ENCODE measurements around the gene MOB1B.

The MOB1B gene

DNA sequence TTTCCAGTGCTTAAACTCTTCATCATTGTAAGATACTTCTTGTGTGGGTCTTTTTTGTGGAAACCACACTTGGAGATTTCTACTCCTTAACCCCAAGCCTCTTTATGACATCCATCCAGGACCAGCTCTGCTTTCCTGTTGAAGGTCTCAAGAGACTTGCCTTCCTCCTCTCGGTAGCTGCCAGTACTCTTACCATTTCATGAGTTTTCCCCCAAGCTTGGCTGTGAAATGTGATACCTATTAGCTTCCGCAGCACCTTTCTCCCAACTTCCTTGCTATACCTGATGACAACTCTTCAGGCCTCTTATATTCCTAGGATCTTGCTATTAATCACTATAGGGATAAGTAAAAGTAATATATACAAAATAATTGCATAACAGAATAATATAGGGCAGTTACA, 89.4 kb downstream of the MOB1B start:
- TF ChIP-seq, protein P1, sequence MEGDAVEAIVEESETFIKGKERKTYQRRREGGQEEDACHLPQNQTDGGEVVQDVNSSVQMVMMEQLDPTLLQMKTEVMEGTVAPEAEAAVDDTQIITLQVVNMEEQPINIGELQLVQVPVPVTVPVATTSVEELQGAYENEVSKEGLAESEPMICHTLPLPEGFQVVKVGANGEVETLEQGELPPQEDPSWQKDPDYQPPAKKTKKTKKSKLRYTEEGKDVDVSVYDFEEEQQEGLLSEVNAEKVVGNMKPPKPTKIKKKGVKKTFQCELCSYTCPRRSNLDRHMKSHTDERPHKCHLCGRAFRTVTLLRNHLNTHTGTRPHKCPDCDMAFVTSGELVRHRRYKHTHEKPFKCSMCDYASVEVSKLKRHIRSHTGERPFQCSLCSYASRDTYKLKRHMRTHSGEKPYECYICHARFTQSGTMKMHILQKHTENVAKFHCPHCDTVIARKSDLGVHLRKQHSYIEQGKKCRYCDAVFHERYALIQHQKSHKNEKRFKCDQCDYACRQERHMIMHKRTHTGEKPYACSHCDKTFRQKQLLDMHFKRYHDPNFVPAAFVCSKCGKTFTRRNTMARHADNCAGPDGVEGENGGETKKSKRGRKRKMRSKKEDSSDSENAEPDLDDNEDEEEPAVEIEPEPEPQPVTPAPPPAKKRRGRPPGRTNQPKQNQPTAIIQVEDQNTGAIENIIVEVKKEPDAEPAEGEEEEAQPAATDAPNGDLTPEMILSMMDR (IDR thresholded peaks at IDR 0.05; ENCODE audit: low read depth, low read length) = no peak
- no peak overlapping the region for H3K4me3 ChIP-seq (replicated peaks in 1 of 2; ENCODE audit: low read depth in 2 of 2, low read length in 2 of 2)
- no peak for DNase-seq (ENCODE audit: low read depth in 2 of 2)

DNA sequence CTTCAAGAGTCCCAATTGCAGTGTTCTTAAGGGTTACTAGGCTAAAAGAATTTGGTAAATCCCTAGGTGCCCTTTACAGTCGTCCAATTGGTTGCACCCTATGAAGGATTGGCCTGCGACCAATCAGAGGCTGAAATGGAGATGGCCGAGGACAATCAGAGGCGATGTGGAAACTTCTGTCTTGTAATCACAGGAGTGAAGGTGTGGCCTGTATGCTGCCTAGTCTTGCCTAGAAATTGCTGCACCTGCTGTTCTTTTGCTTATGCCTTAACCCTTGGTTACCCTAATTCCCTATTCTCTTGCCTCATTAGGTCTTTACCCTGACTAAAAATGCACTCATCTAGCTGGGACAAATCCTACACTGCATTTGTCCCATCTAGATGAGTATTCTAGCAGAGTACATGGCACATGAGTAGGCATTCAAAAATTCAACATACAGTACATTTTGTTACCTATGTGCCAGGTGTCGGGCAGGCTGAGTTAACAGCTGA, 90.3 kb downstream of the MOB1B start:
- no peak for DNase-seq (ENCODE audit: low read depth in 2 of 2)
- H3K4me3 ChIP-seq (replicated peaks in 1 of 2; ENCODE audit: low read depth in 2 of 2, low read length in 2 of 2) = peak overlapping the region in 1 of 2 donors; percentile 72
- TF ChIP-seq, protein P1 (IDR thresholded peaks at IDR 0.05; ENCODE audit: low read depth, low read length) = no peak

DNA sequence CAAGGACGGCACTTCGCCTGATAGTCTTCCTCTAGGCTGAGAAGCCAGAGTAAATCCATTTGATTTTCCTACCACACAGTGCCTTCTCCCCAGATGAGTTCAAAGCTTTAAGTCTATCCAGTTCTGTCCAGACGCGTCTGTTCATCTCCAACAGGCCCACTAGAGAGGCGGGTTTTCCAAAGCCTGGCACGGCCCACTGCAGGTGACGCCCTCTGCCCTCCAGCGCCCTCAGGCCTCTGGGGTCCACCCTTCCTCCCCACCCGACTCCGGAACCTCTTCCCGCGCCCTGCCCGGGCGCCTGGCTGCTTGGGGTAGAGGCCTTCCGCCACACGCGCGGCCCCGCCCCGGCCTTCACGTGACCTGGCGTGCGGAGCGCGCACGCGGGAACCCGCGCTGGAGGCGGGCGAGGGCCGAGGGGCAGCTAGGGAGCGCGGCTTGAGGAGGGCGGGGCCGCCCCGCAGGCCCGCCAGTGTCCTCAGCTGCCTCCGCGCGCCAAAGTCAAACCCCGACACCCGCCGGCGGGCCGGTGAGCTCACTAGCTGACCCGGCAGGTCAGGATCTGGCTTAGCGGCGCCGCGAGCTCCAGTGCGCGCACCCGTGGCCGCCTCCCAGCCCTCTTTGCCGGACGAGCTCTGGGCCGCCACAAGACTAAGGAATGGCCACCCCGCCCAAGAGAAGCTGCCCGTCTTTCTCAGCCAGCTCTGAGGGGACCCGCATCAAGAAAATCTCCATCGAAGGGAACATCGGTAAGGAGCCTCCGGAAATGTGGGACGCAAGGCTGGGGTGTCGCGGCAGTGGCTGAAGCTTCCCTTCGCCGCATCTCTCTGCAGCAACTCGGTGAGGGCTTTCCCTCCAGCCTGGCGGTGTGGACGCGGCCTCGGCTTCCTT, 91.3 kb downstream of the MOB1B start, which contains the start of gene DCK:
TSS of gene DCK (plus strand) at position 469 of the 888 bp plus-strand sequence. CDS start at position 656, 187 bp downstream.
- peak within 1 kb of the TSS; percentile 72 to 91 for H3K4me3 ChIP-seq (replicated peaks in 1 of 2; ENCODE audit: low read depth in 2 of 2, low read length in 2 of 2)
- TF ChIP-seq, protein P1 (IDR thresholded peaks at IDR 0.05; ENCODE audit: low read depth, low read length) = no peak

DNA sequence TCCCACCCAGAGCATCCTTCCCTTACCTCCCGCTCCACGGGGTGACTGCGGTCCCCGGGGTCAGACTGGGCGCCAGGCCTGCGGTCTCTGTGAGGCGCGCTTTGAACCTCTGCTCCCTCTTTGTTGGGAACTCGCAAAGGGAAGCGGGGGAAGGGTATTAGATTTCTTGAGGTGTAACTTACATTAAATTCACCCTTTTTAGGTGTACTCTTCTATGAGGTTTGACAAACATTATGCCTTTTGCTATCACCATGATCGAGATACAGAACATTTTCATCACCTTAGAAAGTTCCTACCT, 91.8 kb downstream of the MOB1B start:
- no peak for DNase-seq (ENCODE audit: low read depth in 2 of 2)
- TF ChIP-seq, protein P1 (IDR thresholded peaks at IDR 0.05; ENCODE audit: low read depth, low read length) = no peak
- peak overlapping the region; percentile 72 to 91 for H3K4me3 ChIP-seq (replicated peaks in 1 of 2; ENCODE audit: low read depth in 2 of 2, low read length in 2 of 2)

More for the DNA sequence above, 91.3 kb downstream of the MOB1B start, which contains the start of gene DCK:
- DNase-seq (ENCODE audit: low read depth in 2 of 2) = peak; percentile 89 to 94

DNA sequence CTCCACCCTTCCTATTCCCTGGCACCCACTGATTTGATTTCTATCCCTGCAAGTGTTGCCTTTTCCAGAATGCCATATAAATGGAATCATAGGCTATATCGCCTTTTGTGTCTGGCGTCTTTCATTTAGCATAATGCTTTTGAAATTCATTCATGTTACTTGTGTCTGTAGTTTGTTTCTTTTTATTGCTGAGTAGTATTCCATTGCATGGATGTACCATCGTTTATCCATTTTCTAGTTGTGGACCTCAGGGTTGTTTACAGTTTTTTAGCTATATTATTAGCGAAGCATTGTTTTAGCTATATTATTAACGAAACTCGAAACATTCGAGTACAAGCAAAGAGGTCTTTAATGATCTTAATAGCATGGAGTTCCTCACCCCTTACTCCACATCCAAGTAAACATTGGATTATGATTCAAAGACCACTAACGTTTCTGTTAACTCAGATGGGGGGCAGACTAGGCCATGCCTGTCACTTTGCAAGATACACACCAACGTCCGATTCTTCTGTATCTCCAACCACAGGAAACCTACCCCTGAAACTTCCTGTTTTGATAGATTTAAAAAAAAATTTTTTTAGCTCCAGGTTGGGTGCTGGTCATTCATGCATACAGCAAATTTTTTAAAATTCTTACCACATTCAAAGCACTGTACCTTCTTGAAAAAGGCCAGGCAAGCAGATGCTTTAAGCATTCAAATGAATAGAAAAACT, 92.4 kb downstream of the MOB1B start:
- no peak for DNase-seq (ENCODE audit: low read depth in 2 of 2)
- peak overlapping the region; percentile 72 to 91 for H3K4me3 ChIP-seq (replicated peaks in 1 of 2; ENCODE audit: low read depth in 2 of 2, low read length in 2 of 2)
- TF ChIP-seq, protein P1 (IDR thresholded peaks at IDR 0.05; ENCODE audit: low read depth, low read length) = no peak

DNA sequence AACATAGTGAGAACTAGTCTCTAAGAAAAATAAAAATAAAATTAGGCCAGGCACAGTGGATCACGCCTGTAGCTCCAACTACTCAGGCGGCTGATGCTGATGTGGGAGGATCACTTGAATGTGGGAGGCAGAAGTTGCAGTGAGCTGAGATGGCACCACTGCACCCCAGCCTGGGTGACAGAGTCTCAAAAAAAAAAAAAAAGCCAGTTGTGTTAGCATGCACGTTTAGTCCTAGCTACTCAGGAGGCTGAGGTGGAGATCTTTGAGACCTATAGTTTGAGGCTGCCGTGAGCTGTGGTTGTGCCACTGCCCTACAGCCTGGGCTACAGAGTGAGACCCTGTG, 93.8 kb downstream of the MOB1B start:
- no peak for DNase-seq (ENCODE audit: low read depth in 2 of 2)
- H3K4me3 ChIP-seq (replicated peaks in 1 of 2; ENCODE audit: low read depth in 2 of 2, low read length in 2 of 2) = no peak overlapping the region
- TF ChIP-seq, protein P1 (IDR thresholded peaks at IDR 0.05; ENCODE audit: low read depth, low read length) = no peak

Measured in cardiac fibroblast (primary cell).